ENCODE data around the gene PCDH9. TPM values are rescaled to one million over a fixed set of nuclear protein-coding genes. Genes with fewer than 3 reads are reported as not detected.

Gene PCDH9
- total and polyA plus RNA-seq, 2 of the 4 experiments (the other 2 are of a cell fraction) = 2.2 to 10.2 TPM

GRCh38 chr13:66264971-66265370, 965.2 kb downstream of the PCDH9 start:
- WGBS, 2 experiments (ENCODE audit: extremely low coverage in 2 of 2, insufficient read length in 1 of 2) = no CpG with 5 or more reads among the region's 5 CpGs
- H2AK9ac ChIP-seq (replicated peaks; ENCODE audit: low read depth, low read length, poor library complexity) = no peak overlapping the region
- H3K9me3 ChIP-seq (ENCODE audit: control insufficient read depth, insufficient read depth, low read length) = no peaks in the 10 kb centered on the region
- H4K20me1 ChIP-seq (ENCODE audit: insufficient read depth, low read length) = no peaks in the 10 kb centered on the region
- no peak overlapping the region for H3K56ac ChIP-seq (ENCODE audit: extremely low read depth, insufficient read depth, low read length)
- no peak overlapping the region for H2BK15ac ChIP-seq (ENCODE audit: low read depth, low read length)
- no peak overlapping the region for H2BK20ac ChIP-seq (ENCODE audit: low read depth, low read length)
- no peak overlapping the region for H4K91ac ChIP-seq (ENCODE audit: insufficient read depth, low read depth, low read length)
- H2BK120ac ChIP-seq (ENCODE audit: low read depth, low read length) = no peak overlapping the region
- no peak overlapping the region for H4K5ac ChIP-seq (ENCODE audit: low read depth, low read length)
- no peak overlapping the region for H2AFZ ChIP-seq (replicated peaks; ENCODE audit: low read length, poor library complexity)
- DNase-seq (peak; percentile 1), ATAC-seq (ENCODE audit: low read depth) (no peak)
- H3K9ac ChIP-seq (ENCODE audit: low read depth, low read length) = no peak overlapping the region
- no peaks in the 10 kb centered on the region for H3K4me1 ChIP-seq (ENCODE audit: control insufficient read depth, insufficient read depth, low read length)
- no peak overlapping the region for H3K23ac ChIP-seq (ENCODE audit: low read depth, low read length)
- H3K27me3 ChIP-seq (ENCODE audit: control insufficient read depth, insufficient read depth, low read length) = no peaks in the 10 kb centered on the region
- H3K4ac ChIP-seq (ENCODE audit: low read depth, low read length) = no peak overlapping the region
- no peaks in the 10 kb centered on the region for H3K36me3 ChIP-seq (ENCODE audit: control insufficient read depth, insufficient read depth, low read length)
- H3K18ac ChIP-seq (ENCODE audit: low read depth, low read length) = no peak overlapping the region
- no peak overlapping the region for H4K8ac ChIP-seq (ENCODE audit: low read depth in 2 of 2, low read length in 2 of 2)
- no peak overlapping the region for H3K14ac ChIP-seq (replicated peaks; ENCODE audit: low read depth, low read length)
- dilution Hi-C loops (cut with HindIII; ENCODE audit: low sequenced_read_pairs, unreplicated experiment) (no loop called here), intact Hi-C loops (cut with micrococcal nuclease) (no loop called here), in situ Hi-C loops (cut with MboI; ENCODE audit: low sequenced_read_pairs) (no loop called here)
- TF ChIP-seq BHLHE40 (IDR thresholded peaks at IDR 0.05; ENCODE audit: low read depth, low read length) (no peak), MAZ (IDR thresholded peaks at IDR 0.05; ENCODE audit: borderline replicate concordance, low read depth, low read length) (no peak), RFX5 (IDR thresholded peaks at IDR 0.05; ENCODE audit: low read depth, low read length) (no peak), CHD1 (IDR thresholded peaks at IDR 0.05; ENCODE audit: low read depth, low read length) (no peak), SMC3 (IDR thresholded peaks at IDR 0.05; ENCODE audit: low read depth, low read length) (no peak), CEBPB (IDR thresholded peaks at IDR 0.05; ENCODE audit: low read depth, low read length) (no peak), MXI1 (IDR thresholded peaks at IDR 0.05; ENCODE audit: borderline replicate concordance, low read depth, low read length) (no peak), MAFK (IDR thresholded peaks at IDR 0.05; ENCODE audit: low read depth, low read length) (no peak), RAD21 (IDR thresholded peaks at IDR 0.05; ENCODE audit: low read length) (no peak), FOS (IDR thresholded peaks at IDR 0.05; ENCODE audit: low read depth, low read length) (no peak), NFE2L2 (IDR thresholded peaks at IDR 0.05; ENCODE audit: low read depth, low read length) (no peak), USF2 (IDR thresholded peaks at IDR 0.05; ENCODE audit: low read depth, low read length) (no peak), CTCF (conservative IDR thresholded peaks at IDR 0.05; ENCODE audit: low read depth, low read length) (no peak), POLR2A (IDR thresholded peaks at IDR 0.05; ENCODE audit: low read depth, low read length) (no peak), ELK1 (IDR thresholded peaks at IDR 0.05; ENCODE audit: borderline replicate concordance, low read depth, low read length) (no peak), RCOR1 (IDR thresholded peaks at IDR 0.05; ENCODE audit: insufficient replicate concordance, low read length) (no peak)
- no TSS peak for BruUV-seq (replicated peaks)
- CTCF ChIA-PET = interaction anchor here (1.3 kb wide), 1 partner anchor 28 kb away, joined by 3 read pairs; no protein-coding TSS in a partner anchor
- H3K9me1 ChIP-seq (ENCODE audit: insufficient read depth, low read length) = peaks cover 4% of the 10 kb centered on the region; the same call in 1 of the 2 replicates
- H3K27ac ChIP-seq (ENCODE audit: insufficient read depth, low read length) = no peak overlapping the region
- H3K4me2 ChIP-seq (ENCODE audit: low read depth, low read length) = no peak overlapping the region
- no peaks in the 10 kb centered on the region for H3K79me1 ChIP-seq (ENCODE audit: low read depth in 1 of 2, low read length in 2 of 2)
- H3K4me3 ChIP-seq (ENCODE audit: insufficient read depth, low read depth, low read length) = no peak overlapping the region
- H2BK5ac ChIP-seq (ENCODE audit: low read depth, low read length, poor library complexity, severe bottlenecking) = no peak overlapping the region
- H2AK5ac ChIP-seq (ENCODE audit: low read depth, low read length) = no peak overlapping the region
- POLR2A ChIA-PET (ENCODE audit: unreplicated experiment) = no interaction called here

Measured in IMR-90 (cell line).